Measurements from ENCODE around the gene RAB11FIP2. TPM values are rescaled to one million over a fixed set of nuclear protein-coding genes. Genes with fewer than 3 reads are reported as not detected.

RAB11FIP2 gene, protein sequence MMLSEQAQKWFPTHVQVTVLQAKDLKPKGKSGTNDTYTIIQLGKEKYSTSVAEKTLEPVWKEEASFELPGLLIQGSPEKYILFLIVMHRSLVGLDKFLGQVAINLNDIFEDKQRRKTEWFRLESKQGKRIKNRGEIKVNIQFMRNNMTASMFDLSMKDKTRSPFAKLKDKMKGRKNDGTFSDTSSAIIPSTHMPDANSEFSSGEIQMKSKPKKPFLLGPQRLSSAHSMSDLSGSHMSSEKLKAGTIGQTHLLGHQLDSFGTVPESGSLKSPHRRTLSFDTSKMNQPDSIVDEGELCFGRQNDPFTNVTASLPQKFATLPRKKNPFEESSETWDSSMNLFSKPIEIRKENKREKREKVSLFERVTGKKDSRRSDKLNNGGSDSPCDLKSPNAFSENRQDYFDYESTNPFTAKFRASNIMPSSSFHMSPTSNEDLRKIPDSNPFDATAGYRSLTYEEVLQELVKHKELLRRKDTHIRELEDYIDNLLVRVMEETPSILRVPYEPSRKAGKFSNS
- total RNA-seq (2014; rRNA removed) = 4.4 and 8.2 TPM in 2 replicates
- percentile 69 among the genes with signal in this experiment for Bru-seq, nascent RNA
- BruChase-seq, experiment 1, labeled RNA remaining after a 6-hour chase = percentile 75 among the genes with signal in this experiment
- percentile 74 among the genes with signal in this experiment for BruChase-seq, experiment 2, labeled RNA remaining after a 2-hour chase
- long read RNA-seq, full-length matches to known transcripts = 3 of 25 reads
- long read RNA-seq, partial matches to known transcripts = 18 of 25 reads
- long read RNA-seq, other reads (novel, unspliced or antisense) = 4 of 25 reads

DNA sequence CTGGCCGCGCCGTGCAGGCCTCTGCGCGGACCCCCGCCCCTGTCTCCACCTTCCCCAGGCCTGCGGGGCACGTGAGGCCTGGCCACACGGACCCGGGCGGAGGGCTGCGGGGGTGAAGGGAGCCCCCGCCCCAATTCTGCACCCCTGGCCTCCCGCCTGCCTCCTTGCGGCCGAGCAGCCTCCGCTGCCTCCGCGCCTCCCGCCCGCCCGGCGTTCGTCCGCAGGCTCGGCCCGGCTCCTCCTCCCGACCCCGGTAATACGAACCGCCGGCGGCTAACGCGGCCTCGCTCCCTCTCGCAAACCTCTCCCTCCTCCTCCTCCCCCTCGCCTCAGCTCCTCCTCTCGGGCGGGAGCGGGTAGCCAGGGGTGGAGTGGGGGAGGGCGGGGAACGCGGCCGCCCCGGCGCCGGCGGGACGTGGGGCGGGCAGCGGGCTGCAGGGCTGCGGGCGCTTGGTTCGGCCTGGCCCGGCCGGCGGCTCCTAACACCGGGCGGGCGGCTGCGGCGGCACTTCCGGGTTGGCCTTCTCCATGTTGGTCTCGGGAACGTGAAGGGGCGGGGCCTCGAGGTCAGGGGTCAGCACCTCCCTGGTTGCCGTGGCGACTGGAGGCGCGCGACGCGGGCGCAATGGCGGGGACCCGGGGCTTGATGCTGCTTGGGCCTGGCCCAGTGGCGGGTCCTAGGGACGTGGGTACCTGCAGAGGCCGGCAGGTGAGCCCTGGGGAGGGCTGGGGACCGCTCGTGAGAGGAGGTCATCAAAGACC lies at the start of gene RAB11FIP2:
TSS of gene RAB11FIP2 (minus strand) at position 547 of the 762 bp plus-strand sequence. CDS start 778 bp downstream, outside the sequence.
- intact Hi-C loops (cut with micrococcal nuclease) = loop anchor here (2.0 kb wide), 1 partner anchor 66 kb away; no protein-coding TSS in a partner anchor
- Histone ChIP-seq H2AFZ (ENCODE audit: low read length) (peak within 1 kb of the TSS; percentile 99), H3F3A (ENCODE audit: low read length, unreplicated experiment) (no peaks in the 10 kb centered on the region), H3K9me2 (replicated peaks; ENCODE audit: low read length) (no peaks in the 10 kb centered on the region), H3K27me3 (ENCODE audit: low read length) (no peaks in the 10 kb centered on the region), H3K9me3 (ENCODE audit: low read length) (no peaks in the 10 kb centered on the region), H4K20me1 (ENCODE audit: low read length) (no peaks in the 10 kb centered on the region), H3K27ac (ENCODE audit: low read length) (peak within 1 kb of the TSS; percentile 75), H3K4me1 (ENCODE audit: insufficient read depth, low read length) (peaks cover 32% of the 10 kb centered on the region), H3K4me2 (ENCODE audit: low read length) (peak within 1 kb of the TSS; percentile 84), H3K4me3 (ENCODE audit: low read length) (peak within 1 kb of the TSS; percentile 85), H3K9ac (ENCODE audit: low read length) (peak within 1 kb of the TSS; percentile 82), H3K79me2 (ENCODE audit: low read length) (peaks cover 42% of the 10 kb centered on the region), H3K36me3 (ENCODE audit: low read depth, low read length) (no peaks in the 10 kb centered on the region)
- ATAC-seq (peak; percentile 80), DNase-seq (peak; percentile 75)
- no TSS peak for BruUV-seq (replicated peaks)
- TF ChIP-seq EZH2 (IDR thresholded peaks at IDR 0.05; ENCODE audit: low read length, unreplicated experiment) = no peak
- no peak for TF ChIP-seq EZH2phosphoT487 (IDR thresholded peaks at IDR 0.05; ENCODE audit: borderline replicate concordance, low read length)
- TF ChIP-seq, protein P1, sequence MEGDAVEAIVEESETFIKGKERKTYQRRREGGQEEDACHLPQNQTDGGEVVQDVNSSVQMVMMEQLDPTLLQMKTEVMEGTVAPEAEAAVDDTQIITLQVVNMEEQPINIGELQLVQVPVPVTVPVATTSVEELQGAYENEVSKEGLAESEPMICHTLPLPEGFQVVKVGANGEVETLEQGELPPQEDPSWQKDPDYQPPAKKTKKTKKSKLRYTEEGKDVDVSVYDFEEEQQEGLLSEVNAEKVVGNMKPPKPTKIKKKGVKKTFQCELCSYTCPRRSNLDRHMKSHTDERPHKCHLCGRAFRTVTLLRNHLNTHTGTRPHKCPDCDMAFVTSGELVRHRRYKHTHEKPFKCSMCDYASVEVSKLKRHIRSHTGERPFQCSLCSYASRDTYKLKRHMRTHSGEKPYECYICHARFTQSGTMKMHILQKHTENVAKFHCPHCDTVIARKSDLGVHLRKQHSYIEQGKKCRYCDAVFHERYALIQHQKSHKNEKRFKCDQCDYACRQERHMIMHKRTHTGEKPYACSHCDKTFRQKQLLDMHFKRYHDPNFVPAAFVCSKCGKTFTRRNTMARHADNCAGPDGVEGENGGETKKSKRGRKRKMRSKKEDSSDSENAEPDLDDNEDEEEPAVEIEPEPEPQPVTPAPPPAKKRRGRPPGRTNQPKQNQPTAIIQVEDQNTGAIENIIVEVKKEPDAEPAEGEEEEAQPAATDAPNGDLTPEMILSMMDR (conservative IDR thresholded peaks at IDR 0.05; ENCODE audit: low read depth, low read length) = no peak
- CTCF ChIA-PET = no interaction called here
- POLR2A ChIA-PET (ENCODE audit: unreplicated experiment) = no interaction called here

DNA sequence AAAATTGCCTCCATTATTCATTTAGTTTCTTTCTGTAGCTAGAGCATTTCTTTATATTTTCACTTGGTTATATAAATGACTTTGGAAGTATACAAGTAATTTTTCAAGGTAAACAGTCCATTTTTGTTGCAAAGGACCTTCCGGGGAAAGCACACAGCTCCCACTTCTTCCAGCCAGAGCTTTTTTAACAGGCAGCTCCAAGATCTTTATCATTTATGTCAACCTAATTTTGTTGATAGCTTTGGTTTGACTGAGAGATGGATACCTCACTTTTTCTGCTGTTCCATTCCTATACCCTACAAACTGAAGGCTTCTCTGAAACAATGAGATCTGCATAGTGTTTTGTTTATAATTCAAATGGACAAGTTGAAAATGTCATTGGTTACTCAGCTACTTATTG lies 49.3 kb upstream of the RAB11FIP2 start:
- intact Hi-C loops (cut with micrococcal nuclease) = no loop called here

More for the DNA sequence above, 49.3 kb upstream of the RAB11FIP2 start:
- DNase-seq = no peak
- ChIA-PET CTCF (no interaction called here), POLR2A (ENCODE audit: unreplicated experiment) (no interaction called here)
- Histone ChIP-seq H3K36me3 (ENCODE audit: low read depth, low read length) (no peaks in the 10 kb centered on the region), H3K9me2 (replicated peaks; ENCODE audit: low read length) (no peaks in the 10 kb centered on the region), H3K4me1 (ENCODE audit: insufficient read depth, low read length) (no peaks in the 10 kb centered on the region), H3K79me2 (ENCODE audit: low read length) (no peaks in the 10 kb centered on the region), H3F3A (ENCODE audit: low read length, unreplicated experiment) (no peaks in the 10 kb centered on the region), H3K4me2 (ENCODE audit: low read length) (no peak overlapping the region), H3K9ac (ENCODE audit: low read length) (no peak overlapping the region), H3K9me3 (ENCODE audit: low read length) (no peaks in the 10 kb centered on the region), H4K20me1 (ENCODE audit: low read length) (no peaks in the 10 kb centered on the region), H2AFZ (ENCODE audit: low read length) (no peak overlapping the region), H3K27me3 (ENCODE audit: low read length) (no peaks in the 10 kb centered on the region), H3K27ac (ENCODE audit: low read length) (no peak overlapping the region), H3K4me3 (ENCODE audit: low read length) (no peak overlapping the region)
- no peak for TF ChIP-seq EZH2 (IDR thresholded peaks at IDR 0.05; ENCODE audit: low read length, unreplicated experiment)
- TF ChIP-seq, protein P1 (conservative IDR thresholded peaks at IDR 0.05; ENCODE audit: low read depth, low read length) = no peak
- TF ChIP-seq EZH2phosphoT487 (IDR thresholded peaks at IDR 0.05; ENCODE audit: borderline replicate concordance, low read length) = no peak
- no peak for ATAC-seq
- BruUV-seq (replicated peaks) = no TSS peak
